Astrocyte (in vitro differentiated cells and primary cell): Measurements from ENCODE around the gene AFF4. TPM values are rescaled to one million over a fixed set of nuclear protein-coding genes. Genes with fewer than 3 reads are reported as not detected.

Experiments
- DNase-seq: peaks from one replicate; pipeline ENCODE4 v3.0.0-alpha.2; 2010; ENCODE audit warnings: low read depth
- FAIRE-seq: peaks from 2 replicates; lab custom pipeline; 2011; peaks lifted over from hg19 to GRCh38; lab: Jason Lieb, UNC
- H2AFZ ChIP-seq: 2 replicates; pipeline ENCODE4 v1.6.0; 2012; ENCODE audit warnings: low read depth, low read length, inconsistent platforms
- H3K27ac ChIP-seq: 2 replicates; pipeline ENCODE4 v1.5.1; 2011; ENCODE audit warnings: low read depth, low read length, inconsistent platforms
- H3K27me3 ChIP-seq: 2 replicates; pipeline ENCODE4 v1.6.0; 2011; ENCODE audit warnings: low read length, inconsistent platforms; ENCODE audit not compliant: insufficient read depth
- H3K36me3 ChIP-seq: 2 replicates; pipeline ENCODE4 v1.5.1; 2011; ENCODE audit warnings: low read length, inconsistent platforms; ENCODE audit not compliant: insufficient read depth
- H3K4me1 ChIP-seq: 2 replicates; pipeline ENCODE4 v1.5.1; 2011; ENCODE audit warnings: low read length, inconsistent platforms; ENCODE audit not compliant: insufficient read depth
- H3K4me2 ChIP-seq: 2 replicates; pipeline ENCODE4 v1.6.0; 2012; ENCODE audit warnings: low read length, inconsistent platforms
- H3K4me3 ChIP-seq: 2 replicates; pipeline ENCODE4 v1.5.1; 2011; ENCODE audit warnings: low read depth, mild to moderate bottlenecking, low read length, inconsistent platforms; ENCODE audit not compliant: insufficient read depth
- H3K79me2 ChIP-seq: 2 replicates; pipeline ENCODE4 v1.6.0; 2012; ENCODE audit warnings: mild to moderate bottlenecking, low read length, inconsistent platforms; ENCODE audit not compliant: insufficient read depth
- H3K9ac ChIP-seq: 2 replicates; pipeline ENCODE4 v1.6.0; 2012; ENCODE audit warnings: mild to moderate bottlenecking, low read length, inconsistent platforms
- H3K9me3 ChIP-seq: 2 replicates; pipeline ENCODE4 v1.5.1; 2012; ENCODE audit warnings: low read depth, mild to moderate bottlenecking, low read length, inconsistent platforms; ENCODE audit not compliant: insufficient read depth
- H4K20me1 ChIP-seq: 2 replicates; pipeline ENCODE4 v1.6.0; 2012; ENCODE audit warnings: low read length, inconsistent platforms; ENCODE audit not compliant: insufficient read depth
- H3K27ac Mint-ChIP-seq: one replicate; pipeline ENCODE4 v1.8.0; 2021; ENCODE audit warnings: mild to moderate bottlenecking, mixed read lengths; ENCODE audit not compliant: unreplicated experiment
- H3K27me3 Mint-ChIP-seq: one replicate; pipeline ENCODE4 v1.8.0; 2021; ENCODE audit warnings: low read depth, mixed read lengths; ENCODE audit not compliant: unreplicated experiment
- H3K36me3 Mint-ChIP-seq: one replicate; pipeline ENCODE4 v1.8.0; 2021; ENCODE audit warnings: low read depth, mixed read lengths; ENCODE audit not compliant: unreplicated experiment
- H3K4me1 Mint-ChIP-seq: one replicate; pipeline ENCODE4 v1.8.0; 2021; ENCODE audit warnings: low read depth, mixed read lengths; ENCODE audit not compliant: unreplicated experiment
- H3K4me3 Mint-ChIP-seq: one replicate; pipeline ENCODE4 v1.8.0; 2021; ENCODE audit warnings: mild to moderate bottlenecking, moderate library complexity, mixed read lengths; ENCODE audit not compliant: unreplicated experiment
- H3K9me3 Mint-ChIP-seq: one replicate; pipeline ENCODE4 v1.8.0; 2021; ENCODE audit warnings: mild to moderate bottlenecking, mixed read lengths; ENCODE audit not compliant: unreplicated experiment
- CTCF ChIP-seq: IDR thresholded peaks from 2 replicates; pipeline ENCODE4 v1.5.1; 2011; ENCODE audit warnings: low read depth, mild to moderate bottlenecking, inconsistent platforms, low read length, moderate library complexity; ENCODE audit not compliant: insufficient read depth
- EZH2 ChIP-seq: IDR thresholded peaks from 2 replicates; pipeline ENCODE4 v1.6.1; 2012; ENCODE audit warnings: mild to moderate bottlenecking, low read length, inconsistent platforms; ENCODE audit not compliant: insufficient read depth
- total RNA-seq: library from RNA; stranded (reverse); gene quantifications from 2 replicates; pipeline ENCODE4 v1.2.1, GENCODE V29; 2021

AFF4 gene
- total RNA-seq, 1 donor from 2014 or later, result 163 TPM

GRCh38 chr5:132981288-132981687 is 17.9 kb upstream of the AFF4 start:
- peaks cover 3% of the 10 kb centered on the region for H3K27me3 Mint-ChIP-seq
- Histone ChIP-seq H4K20me1 (no peaks in the 10 kb centered on the region), H3K36me3 (no peaks in the 10 kb centered on the region), H3K9ac (no peak overlapping the region), H3K27ac (no peak overlapping the region), H3K9me3 (no peaks in the 10 kb centered on the region), H3K4me2 (no peak overlapping the region), H3K4me1 (no peaks in the 10 kb centered on the region), H3K27me3 (no peaks in the 10 kb centered on the region), H3K4me3 (no peak overlapping the region), H3K79me2 (no peaks in the 10 kb centered on the region), H2AFZ (no peak overlapping the region)
- H3K36me3 Mint-ChIP-seq, result peaks cover 7% of the 10 kb centered on the region
- no peak overlapping the region for H3K27ac Mint-ChIP-seq
- DNase-seq, result no peak
- FAIRE-seq, result no peak
- H3K9me3 Mint-ChIP-seq, result peaks cover 10% of the 10 kb centered on the region
- TF ChIP-seq EZH2 (no peak), CTCF (no peak)
- no peaks in the 10 kb centered on the region for H3K4me1 Mint-ChIP-seq
- H3K4me3 Mint-ChIP-seq, result no peak overlapping the region

- TF ChIP-seq CTCF, result no peak
- TF ChIP-seq EZH2, result no peak
- Histone ChIP-seq H3K9me3 (no peaks in the 10 kb centered on the region), H3K36me3 (no peaks in the 10 kb centered on the region), H3K27ac (no peak overlapping the region), H3K27me3 (no peaks in the 10 kb centered on the region), H3K4me2 (no peak overlapping the region), H3K79me2 (no peaks in the 10 kb centered on the region), H3K4me1 (no peaks in the 10 kb centered on the region), H2AFZ (no peak overlapping the region), H3K9ac (no peak overlapping the region), H4K20me1 (no peaks in the 10 kb centered on the region), H3K4me3 (no peak overlapping the region)
- Mint-ChIP-seq H3K9me3 (peaks cover 10% of the 10 kb centered on the region), H3K27me3 (peaks cover 3% of the 10 kb centered on the region), H3K36me3 (peaks cover 7% of the 10 kb centered on the region), H3K4me1 (no peaks in the 10 kb centered on the region), H3K4me3 (no peak overlapping the region), H3K27ac (no peak overlapping the region)
- DNase-seq (no peak), FAIRE-seq (no peak)
These were observed 16.5 kb upstream of the AFF4 start for GRCh38 chr5:132979976-132980375.

GRCh38 chr5:132979367-132979940 is 16.0 kb upstream of the AFF4 start:
- Mint-ChIP-seq H3K4me1 (no peaks in the 10 kb centered on the region), H3K27ac (no peak overlapping the region), H3K36me3 (peaks cover 7% of the 10 kb centered on the region), H3K4me3 (no peak overlapping the region), H3K27me3 (peaks cover 3% of the 10 kb centered on the region), H3K9me3 (peaks cover 10% of the 10 kb centered on the region)
- DNase-seq (peak; percentile 47), FAIRE-seq (no peak)
- Histone ChIP-seq H3K4me2 (no peak overlapping the region), H3K9me3 (no peaks in the 10 kb centered on the region), H2AFZ (peak overlapping the region; percentile 9), H3K4me1 (no peaks in the 10 kb centered on the region), H3K36me3 (no peaks in the 10 kb centered on the region), H3K27me3 (no peaks in the 10 kb centered on the region), H4K20me1 (no peaks in the 10 kb centered on the region), H3K4me3 (no peak overlapping the region), H3K79me2 (no peaks in the 10 kb centered on the region), H3K27ac (no peak overlapping the region), H3K9ac (no peak overlapping the region)
- TF ChIP-seq CTCF (no peak), EZH2 (no peak)
